Nephron (organoid): ENCODE measurements around the gene RYR2.
"Not testable (repeated sequence)": the region's sequence is repeated elsewhere in the genome, so short reads cannot be mapped to it uniquely, and the experiment has no call there.

Experiments
- H3K27ac Mint-ChIP-seq, 3 experiments: 2 replicates each; pipeline ENCODE4 v1.8.0; 2020; ENCODE audit warnings: mixed read lengths in 3 of 3, mild to moderate bottlenecking in 2 of 3, moderate library complexity in 1 of 3
- H3K27me3 Mint-ChIP-seq: 2 replicates; pipeline ENCODE4 v1.8.0; 2021; ENCODE audit warnings: low read depth, mild to moderate bottlenecking, moderate library complexity, mixed read lengths
- H3K36me3 Mint-ChIP-seq: 2 replicates; pipeline ENCODE4 v1.8.0; 2020; ENCODE audit warnings: low read depth, mixed read lengths
- H3K4me1 Mint-ChIP-seq: 2 replicates; pipeline ENCODE4 v1.8.0; 2020; ENCODE audit warnings: mixed read lengths
- H3K4me3 Mint-ChIP-seq, 3 experiments: 2 replicates each; pipeline ENCODE4 v1.8.0; 2020; ENCODE audit warnings: mild to moderate bottlenecking in 3 of 3, mixed read lengths in 3 of 3, moderate library complexity in 2 of 3
- H3K9me3 Mint-ChIP-seq: 2 replicates; pipeline ENCODE4 v1.8.0; 2020; ENCODE audit warnings: mixed read lengths
- TF ChIP-seq, protein P1 (sequence below), 3 experiments: fragments of 200-600 bp; sonication (generic); IDR thresholded peaks; one replicate each; pipeline ENCODE4 v1.5.0; 2021; ENCODE audit warnings: antibody characterized with exemption in 3 of 3; ENCODE audit not compliant: unreplicated experiment in 3 of 3

Gene RYR2

DNA sequence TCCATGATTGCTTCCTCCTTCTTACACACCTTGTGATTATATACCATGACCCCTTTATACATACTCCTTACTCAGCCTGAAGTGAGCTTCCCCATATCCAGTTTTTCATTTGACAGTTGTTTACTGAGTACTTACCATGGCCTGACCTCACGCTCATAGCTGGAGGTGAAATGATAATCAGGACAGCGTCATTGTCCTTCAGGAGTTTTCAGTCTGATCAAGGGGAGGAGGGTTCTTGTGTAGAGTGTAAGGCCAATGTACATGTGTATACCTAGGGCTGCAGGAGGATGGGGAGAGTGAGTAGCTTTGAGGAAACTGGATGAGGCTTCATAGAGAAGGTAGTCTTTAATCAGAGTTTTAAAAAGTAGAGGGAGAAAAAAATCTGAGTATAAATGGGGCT, 325.8 kb downstream of the RYR2 start:
- Mint-ChIP-seq H3K4me1 (no peaks in the 10 kb centered on the region), H3K4me3 (no peak overlapping the region), H3K27me3 (no peaks in the 10 kb centered on the region), H3K36me3 (no peaks in the 10 kb centered on the region), H3K9me3 (no peaks in the 10 kb centered on the region), H3K27ac (no peak overlapping the region)
- TF ChIP-seq, protein P1, sequence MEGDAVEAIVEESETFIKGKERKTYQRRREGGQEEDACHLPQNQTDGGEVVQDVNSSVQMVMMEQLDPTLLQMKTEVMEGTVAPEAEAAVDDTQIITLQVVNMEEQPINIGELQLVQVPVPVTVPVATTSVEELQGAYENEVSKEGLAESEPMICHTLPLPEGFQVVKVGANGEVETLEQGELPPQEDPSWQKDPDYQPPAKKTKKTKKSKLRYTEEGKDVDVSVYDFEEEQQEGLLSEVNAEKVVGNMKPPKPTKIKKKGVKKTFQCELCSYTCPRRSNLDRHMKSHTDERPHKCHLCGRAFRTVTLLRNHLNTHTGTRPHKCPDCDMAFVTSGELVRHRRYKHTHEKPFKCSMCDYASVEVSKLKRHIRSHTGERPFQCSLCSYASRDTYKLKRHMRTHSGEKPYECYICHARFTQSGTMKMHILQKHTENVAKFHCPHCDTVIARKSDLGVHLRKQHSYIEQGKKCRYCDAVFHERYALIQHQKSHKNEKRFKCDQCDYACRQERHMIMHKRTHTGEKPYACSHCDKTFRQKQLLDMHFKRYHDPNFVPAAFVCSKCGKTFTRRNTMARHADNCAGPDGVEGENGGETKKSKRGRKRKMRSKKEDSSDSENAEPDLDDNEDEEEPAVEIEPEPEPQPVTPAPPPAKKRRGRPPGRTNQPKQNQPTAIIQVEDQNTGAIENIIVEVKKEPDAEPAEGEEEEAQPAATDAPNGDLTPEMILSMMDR (IDR thresholded peaks at IDR 0.05; ENCODE audit: unreplicated experiment in 3 of 3), result no peak

DNA sequence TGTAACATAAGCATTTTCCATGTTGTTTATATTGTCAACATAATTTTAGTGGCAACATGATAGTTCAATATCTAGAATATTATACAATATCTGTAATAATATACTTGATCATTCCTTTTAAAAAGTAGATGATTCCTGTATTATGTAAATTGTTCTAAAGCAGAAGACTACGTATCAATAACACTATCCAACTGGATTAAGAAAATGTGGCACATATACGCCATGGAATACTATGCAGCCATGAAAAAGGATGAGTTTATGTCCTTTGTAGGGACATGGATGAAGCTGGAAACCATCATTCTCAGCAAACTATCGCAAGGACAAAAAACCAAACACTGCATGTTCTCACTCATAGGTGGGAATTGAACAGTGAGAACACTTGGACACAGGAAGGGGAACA, 329.5 kb downstream of the RYR2 start:
- H3K36me3 Mint-ChIP-seq, H3K4me1 Mint-ChIP-seq, H3K9me3 Mint-ChIP-seq, H3K27me3 Mint-ChIP-seq, H3K4me3 Mint-ChIP-seq, H3K27ac Mint-ChIP-seq: not testable (repeated sequence)

DNA sequence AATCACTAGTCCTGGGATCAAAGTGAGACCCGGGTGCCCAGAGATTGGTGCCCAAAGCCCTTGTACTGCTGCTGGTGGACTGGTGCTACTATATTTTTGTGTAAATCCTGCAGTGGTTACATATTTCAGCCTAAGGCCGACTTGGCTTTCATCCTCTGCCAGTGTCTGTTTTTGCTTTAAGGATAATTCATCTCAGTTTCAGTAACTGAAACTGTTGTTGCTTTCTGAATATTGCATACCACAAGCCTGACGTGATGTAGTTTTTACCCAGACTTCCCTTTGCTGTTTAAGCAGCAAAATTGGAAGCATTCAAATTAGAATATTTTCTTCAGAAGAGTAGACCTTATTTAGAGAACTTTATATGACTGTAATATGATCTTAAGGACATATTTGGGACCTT, 341.8 kb downstream of the RYR2 start:
- TF ChIP-seq, protein P1 (IDR thresholded peaks at IDR 0.05; ENCODE audit: unreplicated experiment in 3 of 3), result no peak
- Mint-ChIP-seq H3K4me3 (peak overlapping the region in 1 of 3 experiments; percentile 47), H3K4me1 (peaks cover 15% of the 10 kb centered on the region), H3K36me3 (no peaks in the 10 kb centered on the region), H3K9me3 (peaks cover 3% of the 10 kb centered on the region), H3K27ac (peak overlapping the region in 2 of 3 experiments; percentile 73 to 92), H3K27me3 (no peaks in the 10 kb centered on the region)

DNA sequence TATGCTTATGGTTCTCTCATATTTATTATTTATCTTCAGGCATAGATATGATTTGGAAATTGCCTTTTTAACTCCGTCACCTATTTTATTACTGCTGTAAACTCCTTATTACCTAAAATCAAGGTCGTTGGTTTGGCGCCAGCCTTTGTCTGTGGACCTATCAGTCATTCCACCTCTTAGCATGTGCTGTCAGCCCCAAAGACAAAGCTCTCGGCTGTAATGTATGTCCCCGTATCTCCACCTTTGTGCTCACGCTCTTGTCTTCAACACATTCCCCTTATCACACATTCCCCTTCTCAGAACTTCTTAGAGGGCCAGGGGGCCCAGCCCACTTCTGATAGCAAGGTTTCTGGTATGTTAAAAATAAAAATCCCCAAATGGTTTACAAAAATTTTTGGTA, 342.2 kb downstream of the RYR2 start:
- TF ChIP-seq, protein P1 (IDR thresholded peaks at IDR 0.05; ENCODE audit: unreplicated experiment in 3 of 3), result no peak
- Mint-ChIP-seq H3K9me3 (peaks cover 3% of the 10 kb centered on the region), H3K27ac (peak overlapping the region in 2 of 3 experiments; percentile 73 to 92), H3K27me3 (no peaks in the 10 kb centered on the region), H3K4me3 (no peak overlapping the region), H3K36me3 (no peaks in the 10 kb centered on the region), H3K4me1 (peaks cover 15% of the 10 kb centered on the region)

DNA sequence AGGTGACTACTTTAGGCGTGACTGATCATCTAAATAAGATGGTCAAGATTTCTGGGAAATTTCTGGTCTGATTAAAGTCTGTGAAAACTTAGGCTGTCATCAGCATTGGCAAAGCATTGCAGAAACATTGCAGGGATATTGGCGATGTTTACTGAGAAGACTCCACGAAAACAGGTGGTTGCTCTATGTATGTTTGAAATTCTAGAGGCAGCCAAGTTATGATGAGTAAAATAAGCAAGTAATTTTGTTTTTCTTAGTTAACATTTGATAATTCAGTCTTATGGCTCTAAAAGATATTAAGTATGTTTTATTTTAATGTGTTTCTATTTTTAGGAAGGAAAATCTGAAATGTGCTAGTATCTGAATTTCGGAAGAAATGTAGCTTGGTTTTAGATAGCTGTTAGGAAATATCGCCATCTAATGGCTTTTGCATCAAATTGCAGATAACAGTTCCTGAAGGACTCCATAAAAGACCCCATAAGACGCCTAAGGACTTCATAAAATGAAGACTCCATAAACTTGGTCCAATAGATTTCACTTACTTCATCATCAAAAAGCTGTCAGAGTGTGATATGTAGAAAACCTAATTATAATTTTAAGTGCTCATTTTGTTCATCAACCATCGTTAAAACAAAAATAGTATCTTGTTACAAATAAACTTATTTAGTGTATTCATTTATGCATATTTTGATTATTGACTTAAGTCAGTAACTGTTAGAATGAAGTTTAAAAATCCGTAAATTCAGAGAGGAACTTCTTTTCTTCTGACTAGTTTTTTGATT, 344.6 kb downstream of the RYR2 start:
- Mint-ChIP-seq H3K4me1 (peaks cover 15% of the 10 kb centered on the region), H3K27me3 (no peaks in the 10 kb centered on the region), H3K4me3 (no peak overlapping the region), H3K9me3 (peaks cover 3% of the 10 kb centered on the region), H3K27ac (peak overlapping the region in 1 of 3 experiments; percentile 43), H3K36me3 (no peaks in the 10 kb centered on the region)
- TF ChIP-seq, protein P1 (IDR thresholded peaks at IDR 0.05; ENCODE audit: unreplicated experiment in 3 of 3), result peak; percentile 52 to 75 (median 56)

DNA sequence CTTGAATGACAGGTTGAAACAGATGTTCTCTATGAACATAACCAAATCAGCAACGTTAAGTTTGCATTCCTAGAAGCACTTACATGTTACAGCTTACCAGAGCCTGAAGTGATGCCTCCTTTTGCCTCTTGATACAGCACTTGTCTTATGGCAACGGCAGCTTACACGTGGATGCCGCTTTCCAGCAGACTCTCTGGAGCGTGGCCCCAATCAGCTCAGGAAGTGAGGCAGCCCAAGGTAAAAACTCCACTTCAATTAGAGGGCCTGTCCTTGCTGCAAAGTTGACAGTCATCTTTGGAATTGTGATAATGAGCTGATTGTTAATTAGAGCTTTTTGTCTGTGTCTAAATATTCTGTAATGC, 345.1 kb downstream of the RYR2 start:
- no peaks in the 10 kb centered on the region for H3K36me3 Mint-ChIP-seq
- H3K9me3 Mint-ChIP-seq, result peaks cover 3% of the 10 kb centered on the region
- no peaks in the 10 kb centered on the region for H3K27me3 Mint-ChIP-seq
- no peak overlapping the region for H3K27ac Mint-ChIP-seq
- peaks cover 15% of the 10 kb centered on the region for H3K4me1 Mint-ChIP-seq
- TF ChIP-seq, protein P1 (IDR thresholded peaks at IDR 0.05; ENCODE audit: unreplicated experiment in 3 of 3), result no peak
- no peak overlapping the region for H3K4me3 Mint-ChIP-seq
